Endothelial cell of umbilical vein (primary cell): Measurements from ENCODE around the gene MCM3. TPM values are rescaled to one million over a fixed set of nuclear protein-coding genes. Genes with fewer than 3 reads are reported as not detected.

ENCODE experiments used
- BruUV-seq: library from RNA; stranded (reverse); fragments of 400-500 nt; replicated peaks from 2 replicates; lab custom pipeline; 2021; lab: Mats Ljungman, UMichigan
- CTCF ChIA-PET: fragments of 300-600, 350-600 bp; sonication (Branson Sonifier 250); formaldehyde crosslinking; loops from one replicate; lab custom pipeline; 2021; ENCODE audit warnings: antibody characterized with exemption, inconsistent platforms; lab: Charles Lee
- POLR2A ChIA-PET: fragments of 300-600, 350-600 bp; sonication (Branson Sonifier 250); formaldehyde crosslinking; loops from one replicate; lab custom pipeline; 2021; ENCODE audit warnings: antibody characterized with exemption, inconsistent platforms; lab: Charles Lee
- DNase-seq: peaks from one replicate; pipeline ENCODE4 v3.0.0-alpha.2; 2011; ENCODE audit warnings: low read depth, low spot score
- FAIRE-seq: peaks from 2 replicates; lab custom pipeline; 2011; peaks lifted over from hg19 to GRCh38; lab: Jason Lieb, UNC
- H2AFZ ChIP-seq: 2 replicates; pipeline ENCODE4 v1.6.0; 2012; ENCODE audit warnings: low read depth, low read length, control low read depth, inconsistent platforms
- H3K27ac ChIP-seq: 2 replicates; pipeline ENCODE4 v1.5.1; 2011; ENCODE audit warnings: low read depth, mild to moderate bottlenecking, control low read depth, low read length, moderate library complexity; ENCODE audit not compliant: insufficient read depth
- H3K27me3 ChIP-seq, 2 experiments: 2 replicates each; pipeline versions ENCODE4 v1.6.0 to v1.6.1; 2011; ENCODE audit warnings: low read length in 2 of 2, mixed read lengths in 1 of 2; ENCODE audit not compliant: control insufficient read depth in 2 of 2, insufficient read depth in 2 of 2
- H3K36me3 ChIP-seq, 2 experiments: 2 replicates in 1 of 2; 3 replicates in 1 of 2; pipeline ENCODE4 v1.5.1; 2011; ENCODE audit warnings: low read length in 2 of 2, mild to moderate bottlenecking in 1 of 2, moderate library complexity in 1 of 2; ENCODE audit not compliant: control insufficient read depth in 2 of 2, insufficient read depth in 2 of 2; ENCODE audit errors: extremely low read depth in 1 of 2
- H3K4me1 ChIP-seq: 3 replicates; pipeline ENCODE4 v1.5.1; 2011; ENCODE audit warnings: mild to moderate bottlenecking, low read length; ENCODE audit not compliant: control insufficient read depth, insufficient read depth; ENCODE audit errors: extremely low read depth
- H3K4me2 ChIP-seq: 2 replicates; pipeline ENCODE4 v1.6.1; 2011; ENCODE audit warnings: low read length, control low read depth, mixed read lengths; ENCODE audit not compliant: insufficient read depth
- H3K4me3 ChIP-seq, 3 experiments: fragments of 200-600 bp in 1 of 3; sonication (generic), shearing (Covaris generic) in 1 of 3; replicated peaks in 1 of 3; 2 replicates each; pipeline ENCODE4 v1.5.1; 2011 to 2016; ENCODE audit warnings: control low read depth in 3 of 3, low read length in 3 of 3, mild to moderate bottlenecking in 2 of 3, inconsistent platforms in 1 of 3, low read depth in 1 of 3, moderate library complexity in 1 of 3; ENCODE audit not compliant: insufficient read depth in 1 of 3
- H3K79me2 ChIP-seq: 2 replicates; pipeline ENCODE4 v1.6.0; 2012; ENCODE audit warnings: low read length, inconsistent platforms; ENCODE audit not compliant: control insufficient read depth, insufficient read depth
- H3K9ac ChIP-seq: replicated peaks from 2 replicates; pipeline ENCODE3; 2011; ENCODE audit warnings: low read length, control low read depth; ENCODE audit not compliant: insufficient read depth; ENCODE audit errors: extremely low read depth
- H3K9me1 ChIP-seq: replicated peaks from 3 replicates; pipeline ENCODE4 v1.6.0; 2011; ENCODE audit warnings: mild to moderate bottlenecking, low read length; ENCODE audit not compliant: control insufficient read depth, insufficient read depth; ENCODE audit errors: extremely low read depth
- H3K9me3 ChIP-seq: replicated peaks from 2 replicates; pipeline ENCODE4 v1.5.1; 2012; ENCODE audit warnings: low read length, inconsistent platforms; ENCODE audit not compliant: control insufficient read depth, insufficient read depth
- H4K20me1 ChIP-seq: replicated peaks from 2 replicates; pipeline ENCODE3; 2011; ENCODE audit warnings: mild to moderate bottlenecking, low read length; ENCODE audit not compliant: control insufficient read depth, insufficient read depth; ENCODE audit errors: extremely low read depth
- EZH2 ChIP-seq: IDR thresholded peaks from 2 replicates; pipeline ENCODE4 v1.6.1; 2012; ENCODE audit warnings: borderline replicate concordance, low read depth, mild to moderate bottlenecking, moderate library complexity, low read length, inconsistent platforms; ENCODE audit not compliant: severe bottlenecking
- FOS ChIP-seq: IDR thresholded peaks from 2 replicates; pipeline ENCODE4 v1.6.1; 2011; ENCODE audit warnings: mild to moderate bottlenecking, low read length, moderate library complexity, borderline replicate concordance; ENCODE audit not compliant: insufficient read depth
- GATA2 ChIP-seq: IDR thresholded peaks from 2 replicates; pipeline ENCODE4 v1.7.0; 2011; ENCODE audit warnings: low read depth, mild to moderate bottlenecking, moderate library complexity, mixed read lengths, low read length; ENCODE audit not compliant: insufficient read length, insufficient read depth
- JUN ChIP-seq: IDR thresholded peaks from 2 replicates; pipeline ENCODE4 v1.6.1; 2011; ENCODE audit warnings: borderline replicate concordance, low read depth; ENCODE audit not compliant: insufficient read length, insufficient read depth
- MYC ChIP-seq: IDR thresholded peaks from one replicate; pipeline ENCODE4 v1.6.1; 2011; ENCODE audit warnings: mild to moderate bottlenecking, low read depth, low read length
- POLR2A ChIP-seq: IDR thresholded peaks from 2 replicates; pipeline ENCODE4 v1.6.1; 2012; ENCODE audit warnings: low read depth, mild to moderate bottlenecking, control low read depth, low read length
- POLR2AphosphoS5 ChIP-seq: IDR thresholded peaks from 2 replicates; pipeline ENCODE4 v1.6.1; 2012; ENCODE audit warnings: low read depth, mild to moderate bottlenecking, control low read depth, low read length, moderate library complexity; ENCODE audit not compliant: insufficient read depth
- dilution Hi-C: fragments of 300-500 bp; cut with MboI; formaldehyde crosslinking; loops from one replicate; pipeline ENCODE4 v1.15.0; 2019; ENCODE audit warnings: low sequenced_read_pairs; ENCODE audit not compliant: extremely low pct_ligation_motif_present
- intact Hi-C: fragments of 100-400 bp; cut with micrococcal nuclease; formaldehyde crosslinking; loops from one replicate; pipeline ENCODE4 v1.10.0; 2022
- polyA plus RNA-seq, 4 experiments: library from polyadenylated mRNA; depleted of rRNA in 3 of 4; stranded (reverse) in 3 of 4; unstranded in 1 of 4; fragments of >200 nt; gene quantifications; 2 replicates each; pipeline versions ENCODE4 v1.2.1 to v1.2.3, GENCODE V29; 2011 to 2012; ENCODE audit warnings: missing spikeins in 1 of 4
- total RNA-seq: library from RNA; stranded (reverse); gene quantifications from 2 replicates; pipeline ENCODE4 v1.2.3, GENCODE V29; 2021
- TF ChIP-seq, protein P1 (sequence below): IDR thresholded peaks from 2 replicates; pipeline ENCODE4 v1.6.1; 2011; ENCODE audit not compliant: insufficient read depth, insufficient read length
- TF ChIP-seq, protein P2 (sequence below), 2 donors: IDR thresholded peaks; 1 replicate in 1 of 2; 2 replicates in 1 of 2; pipeline ENCODE4 v1.5.1; 2011; ENCODE audit warnings: low read length in 2 of 2, mild to moderate bottlenecking in 2 of 2, moderate library complexity in 2 of 2, control low read depth in 1 of 2, inconsistent platforms in 1 of 2, low read depth in 1 of 2; ENCODE audit not compliant: insufficient read depth in 1 of 2; ENCODE audit errors: extremely low read depth in 1 of 2

The MCM3 gene
- total and polyA plus RNA-seq, 2 donors (not counting 3 experiments of a cell fraction or from before 2014, with no cell fraction given), result 57.2 to 81.6 TPM

DNA sequence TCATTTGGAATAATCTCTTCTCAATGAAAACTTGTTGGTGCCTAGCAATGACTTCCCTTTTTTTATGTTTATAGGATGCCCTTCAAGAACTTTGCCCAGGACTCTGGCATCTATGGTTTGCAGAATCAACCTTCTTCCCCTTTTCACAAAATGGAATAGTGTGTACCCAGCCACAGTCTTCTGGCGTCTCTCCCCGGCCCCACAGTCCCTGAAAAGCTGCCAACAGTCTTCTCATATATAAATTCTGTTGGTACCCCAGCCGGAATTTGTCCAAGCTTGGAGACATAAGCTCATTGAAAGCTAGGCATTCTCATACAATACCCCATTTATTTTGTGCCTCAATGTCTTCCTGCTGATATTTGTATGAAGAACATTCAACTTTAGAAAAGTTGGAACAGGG lies 26.4 kb upstream of the MCM3 start:
- POLR2A ChIA-PET, result no interaction called here
- no peak overlapping the region for H3K4me2 ChIP-seq
- H3K9me3 ChIP-seq, result no peaks in the 10 kb centered on the region
- H3K36me3 ChIP-seq, result no peaks in the 10 kb centered on the region
- H2AFZ ChIP-seq, result no peak overlapping the region
- H3K4me3 ChIP-seq, result no peak overlapping the region
- intact Hi-C loops (no loop called here), dilution Hi-C loops (no loop called here)
- FAIRE-seq (no peak), DNase-seq (no peak)
- H3K4me1 ChIP-seq, result peaks cover 5% of the 10 kb centered on the region
- no peak overlapping the region for H3K27ac ChIP-seq
- no TSS peak for BruUV-seq
- TF ChIP-seq GATA2 (no peak), MYC (no peak), FOS (no peak), POLR2A (no peak), EZH2 (no peak), JUN (no peak), POLR2AphosphoS5 (no peak)
- TF ChIP-seq, protein P1, sequence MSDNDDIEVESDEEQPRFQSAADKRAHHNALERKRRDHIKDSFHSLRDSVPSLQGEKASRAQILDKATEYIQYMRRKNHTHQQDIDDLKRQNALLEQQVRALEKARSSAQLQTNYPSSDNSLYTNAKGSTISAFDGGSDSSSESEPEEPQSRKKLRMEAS, result no peak
- TF ChIP-seq, protein P2, sequence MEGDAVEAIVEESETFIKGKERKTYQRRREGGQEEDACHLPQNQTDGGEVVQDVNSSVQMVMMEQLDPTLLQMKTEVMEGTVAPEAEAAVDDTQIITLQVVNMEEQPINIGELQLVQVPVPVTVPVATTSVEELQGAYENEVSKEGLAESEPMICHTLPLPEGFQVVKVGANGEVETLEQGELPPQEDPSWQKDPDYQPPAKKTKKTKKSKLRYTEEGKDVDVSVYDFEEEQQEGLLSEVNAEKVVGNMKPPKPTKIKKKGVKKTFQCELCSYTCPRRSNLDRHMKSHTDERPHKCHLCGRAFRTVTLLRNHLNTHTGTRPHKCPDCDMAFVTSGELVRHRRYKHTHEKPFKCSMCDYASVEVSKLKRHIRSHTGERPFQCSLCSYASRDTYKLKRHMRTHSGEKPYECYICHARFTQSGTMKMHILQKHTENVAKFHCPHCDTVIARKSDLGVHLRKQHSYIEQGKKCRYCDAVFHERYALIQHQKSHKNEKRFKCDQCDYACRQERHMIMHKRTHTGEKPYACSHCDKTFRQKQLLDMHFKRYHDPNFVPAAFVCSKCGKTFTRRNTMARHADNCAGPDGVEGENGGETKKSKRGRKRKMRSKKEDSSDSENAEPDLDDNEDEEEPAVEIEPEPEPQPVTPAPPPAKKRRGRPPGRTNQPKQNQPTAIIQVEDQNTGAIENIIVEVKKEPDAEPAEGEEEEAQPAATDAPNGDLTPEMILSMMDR (IDR thresholded peaks at IDR 0.05; ENCODE audit: extremely low read depth in 1 of 2, insufficient read depth in 1 of 2, low read depth in 1 of 2, low read length in 2 of 2), result no peak
- no peaks in the 10 kb centered on the region for H4K20me1 ChIP-seq
- no peaks in the 10 kb centered on the region for H3K9me1 ChIP-seq
- CTCF ChIA-PET, result interaction anchor here (1.6 kb wide), 1 partner anchor 11 kb away, joined by 3 read pairs; no protein-coding TSS in a partner anchor
- no peaks in the 10 kb centered on the region for H3K27me3 ChIP-seq
- no peak overlapping the region for H3K9ac ChIP-seq
- H3K79me2 ChIP-seq, result no peaks in the 10 kb centered on the region
